Uterus (tissue), 4 donors: ENCODE data around the gene PBXIP1. TPM values are rescaled to one million over a fixed set of nuclear protein-coding genes. Genes with fewer than 3 reads are reported as not detected.

Experiments used
- DNase-seq, 2 donors: peaks; one replicate each; pipeline ENCODE4 v3.0.0-alpha.2; 2019 to 2020
- H3K27ac ChIP-seq, 2 donors: fragments of 200-600 bp; sonication (generic); 1 replicate in 1 of 2; 2 replicates in 1 of 2; pipeline ENCODE4 v1.5.1; 2016 to 2018
- H3K27me3 ChIP-seq, 2 donors: fragments of 200-600 bp; sonication (generic); one replicate each; pipeline ENCODE4 v1.5.1; 2018 to 2019; ENCODE audit warnings: control low read depth in 1 of 2
- H3K36me3 ChIP-seq, 2 donors: fragments of 200-600 bp; sonication (generic); one replicate each; pipeline ENCODE4 v1.5.1; 2019; ENCODE audit warnings: control low read depth in 1 of 2
- H3K4me1 ChIP-seq, 2 donors: fragments of 200-600 bp; sonication (generic); one replicate each; pipeline ENCODE4 v1.5.1; 2018 to 2019; ENCODE audit warnings: control low read depth in 1 of 2
- H3K4me3 ChIP-seq, 2 donors: fragments of 200-600 bp; sonication (generic); 1 replicate in 1 of 2; 2 replicates in 1 of 2; pipeline ENCODE4 v1.5.1; 2018 to 2019; ENCODE audit warnings: mild to moderate bottlenecking in 1 of 2
- H3K9me3 ChIP-seq, 2 donors: fragments of 200-600 bp; sonication (generic); one replicate each; pipeline ENCODE4 v1.5.1; 2019; ENCODE audit warnings: control low read depth in 1 of 2
- CTCF ChIP-seq, 4 experiments: fragments of 200-600 bp in 2 of 4; fragments of 450-650 bp in 2 of 4; sonication (generic) in 2 of 4; IDR thresholded peaks; one replicate each; pipeline ENCODE4 v1.5.1; 2016 to 2019; ENCODE audit warnings: antibody characterized with exemption in 4 of 4, mild to moderate bottlenecking in 2 of 4, moderate library complexity in 1 of 4
- POLR2A ChIP-seq, 2 donors: fragments of 450-650 bp; IDR thresholded peaks; one replicate each; pipeline ENCODE4 v1.6.1; 2016; ENCODE audit warnings: antibody characterized with exemption in 2 of 2, mild to moderate bottlenecking in 1 of 2, moderate library complexity in 1 of 2
- intact Hi-C: fragments of 100-400 bp; cut with DNase I; formaldehyde crosslinking; loops from one replicate; pipeline ENCODE4 v1.15.1; 2023; ENCODE audit warnings: low total_unique reads
- total RNA-seq, 4 donors: library from RNA; depleted of rRNA in 3 of 4; stranded (reverse); fragments of >200 nt in 3 of 4; gene quantifications; one replicate each; pipeline versions ENCODE4 v1.1.0 to v1.2.4, GENCODE V29; 2014 to 2023
- donor health status: DM: yes; HTN: yes; CAD: no.

Gene PBXIP1
- total RNA-seq, 4 donors from 2014 or later, result 34.4 to 151 (median 88.6) TPM

- Histone ChIP-seq H3K27ac (peak overlapping the region; percentile 23 to 33), H3K4me1 (no peaks in the 10 kb centered on the region), H3K9me3 (no peaks in the 10 kb centered on the region), H3K4me3 (no peak overlapping the region), H3K36me3 (no peaks in the 10 kb centered on the region), H3K27me3 (no peaks in the 10 kb centered on the region)
- DNase-seq, result no peak
- intact Hi-C loops, result no loop called here
- TF ChIP-seq CTCF (IDR thresholded peaks at IDR 0.05) (peak; percentile 55 to 78 (median 59)), POLR2A (IDR thresholded peaks at IDR 0.05) (no peak)
These were observed 12.1 kb downstream of the PBXIP1 start for GRCh38 chr1:154943649-154944400.

- intact Hi-C loops, result no loop called here
- Histone ChIP-seq H3K27me3 (no peaks in the 10 kb centered on the region), H3K36me3 (no peaks in the 10 kb centered on the region), H3K4me3 (no peak overlapping the region), H3K9me3 (no peaks in the 10 kb centered on the region), H3K4me1 (no peaks in the 10 kb centered on the region), H3K27ac (no peak overlapping the region)
- no peak for DNase-seq
- TF ChIP-seq POLR2A (IDR thresholded peaks at IDR 0.05) (no peak), CTCF (IDR thresholded peaks at IDR 0.05) (no peak)
These were observed 14.4 kb downstream of the PBXIP1 start for GRCh38 chr1:154941333-154942013.

- no peak overlapping the region for H3K27ac ChIP-seq
- no peak for DNase-seq
- intact Hi-C loops, result no loop called here
- no peaks in the 10 kb centered on the region for H3K9me3 ChIP-seq
- H3K4me3 ChIP-seq, result no peak overlapping the region
- H3K36me3 ChIP-seq, result no peaks in the 10 kb centered on the region
- no peak for TF ChIP-seq POLR2A (IDR thresholded peaks at IDR 0.05)
- no peak for TF ChIP-seq CTCF (IDR thresholded peaks at IDR 0.05)
- no peaks in the 10 kb centered on the region for H3K27me3 ChIP-seq
- no peaks in the 10 kb centered on the region for H3K4me1 ChIP-seq
These were observed 15.2 kb downstream of the PBXIP1 start for GRCh38 chr1:154940651-154941194.

DNA sequence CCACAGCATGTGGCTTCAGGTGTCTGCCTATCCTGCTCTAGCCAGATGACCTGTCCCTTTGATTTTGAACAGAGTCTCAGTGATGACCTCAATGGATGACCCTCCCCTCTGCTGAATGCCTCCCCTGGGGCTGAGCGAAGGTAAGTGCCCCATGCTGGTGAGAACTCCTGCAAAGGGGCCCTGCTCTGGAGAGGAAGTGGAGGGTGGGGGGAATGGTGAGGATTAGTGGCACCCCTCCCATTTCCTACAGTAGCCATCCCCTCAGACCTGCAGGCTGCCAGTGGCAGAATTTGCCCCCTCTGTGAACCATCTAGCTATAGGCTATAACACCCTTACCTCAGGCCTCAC, 15.7 kb downstream of the PBXIP1 start:
- no peaks in the 10 kb centered on the region for H3K4me1 ChIP-seq
- no peaks in the 10 kb centered on the region for H3K27me3 ChIP-seq
- no peak for DNase-seq
- TF ChIP-seq CTCF (IDR thresholded peaks at IDR 0.05), result no peak
- TF ChIP-seq POLR2A (IDR thresholded peaks at IDR 0.05), result no peak
- H3K9me3 ChIP-seq, result no peaks in the 10 kb centered on the region
- intact Hi-C loops, result no loop called here
- H3K36me3 ChIP-seq, result no peaks in the 10 kb centered on the region
- H3K27ac ChIP-seq, result peak overlapping the region in 1 of 2 donors; percentile 16
- no peak overlapping the region for H3K4me3 ChIP-seq
